ENCODE data around the gene NOL8.

DNA sequence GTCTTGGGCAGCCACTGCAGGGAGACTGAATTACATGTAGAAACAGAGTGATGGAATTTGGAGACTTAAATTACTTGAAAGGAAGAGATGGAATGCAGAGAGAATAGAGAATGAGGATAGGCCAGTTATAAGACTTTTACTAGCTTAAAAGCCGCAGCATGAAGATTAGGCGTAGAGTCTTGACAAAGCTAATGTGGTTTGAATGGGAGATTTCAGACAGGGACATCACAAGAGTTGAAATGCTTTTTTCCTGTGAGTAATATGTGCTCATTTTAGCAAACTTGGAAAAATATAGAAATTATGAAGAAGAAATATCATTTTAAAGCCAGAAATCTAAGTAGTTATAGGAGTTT is 8.1 kb upstream of the NOL8 start:
- TF ChIP-seq, protein P1, sequence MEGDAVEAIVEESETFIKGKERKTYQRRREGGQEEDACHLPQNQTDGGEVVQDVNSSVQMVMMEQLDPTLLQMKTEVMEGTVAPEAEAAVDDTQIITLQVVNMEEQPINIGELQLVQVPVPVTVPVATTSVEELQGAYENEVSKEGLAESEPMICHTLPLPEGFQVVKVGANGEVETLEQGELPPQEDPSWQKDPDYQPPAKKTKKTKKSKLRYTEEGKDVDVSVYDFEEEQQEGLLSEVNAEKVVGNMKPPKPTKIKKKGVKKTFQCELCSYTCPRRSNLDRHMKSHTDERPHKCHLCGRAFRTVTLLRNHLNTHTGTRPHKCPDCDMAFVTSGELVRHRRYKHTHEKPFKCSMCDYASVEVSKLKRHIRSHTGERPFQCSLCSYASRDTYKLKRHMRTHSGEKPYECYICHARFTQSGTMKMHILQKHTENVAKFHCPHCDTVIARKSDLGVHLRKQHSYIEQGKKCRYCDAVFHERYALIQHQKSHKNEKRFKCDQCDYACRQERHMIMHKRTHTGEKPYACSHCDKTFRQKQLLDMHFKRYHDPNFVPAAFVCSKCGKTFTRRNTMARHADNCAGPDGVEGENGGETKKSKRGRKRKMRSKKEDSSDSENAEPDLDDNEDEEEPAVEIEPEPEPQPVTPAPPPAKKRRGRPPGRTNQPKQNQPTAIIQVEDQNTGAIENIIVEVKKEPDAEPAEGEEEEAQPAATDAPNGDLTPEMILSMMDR (IDR thresholded peaks at IDR 0.05; ENCODE audit: low read depth, low read length): no peak
- no peak for TF ChIP-seq EZH2phosphoT487 (IDR thresholded peaks at IDR 0.05; ENCODE audit: low read depth)
